ENCODE results near the gene SH2D2A. TPM values are rescaled to one million over a fixed set of nuclear protein-coding genes. Genes with fewer than 3 reads are reported as not detected.
A peak's percentile ranks its signal among the peaks of the same experiment; 100 is the strongest.

The SH2D2A gene
- total RNA-seq, 1 experiment from 2014 or later, result 2.9 TPM

GRCh38 chr1:156840898-156841279 is 24.2 kb upstream of the SH2D2A start:
- CTCF ChIA-PET, result no interaction called here
- H3K27ac Mint-ChIP-seq (ENCODE audit: unreplicated experiment), result no peak overlapping the region
- no peak overlapping the region for H3K4me3 Mint-ChIP-seq (ENCODE audit: low read depth, unreplicated experiment)
- H3K9me3 Mint-ChIP-seq (ENCODE audit: low read depth, unreplicated experiment), result peaks cover 2% of the 10 kb centered on the region
- no TSS peak for BruUV-seq (replicated peaks)
- TF ChIP-seq CTCF (IDR thresholded peaks at IDR 0.05; ENCODE audit: unreplicated experiment), result no peak
- DNase-seq, result no peak
- no peaks in the 10 kb centered on the region for H3K36me3 Mint-ChIP-seq (ENCODE audit: insufficient read depth, unreplicated experiment)
- H3K4me1 Mint-ChIP-seq (ENCODE audit: low read depth, unreplicated experiment), result no peaks in the 10 kb centered on the region
- peaks cover 100% of the 10 kb centered on the region for H3K27me3 Mint-ChIP-seq (ENCODE audit: unreplicated experiment)
- intact Hi-C loops (cut with micrococcal nuclease; ENCODE audit: unreplicated experiment), result no loop called here

- Mint-ChIP-seq H3K36me3 (ENCODE audit: insufficient read depth, unreplicated experiment) (no peaks in the 10 kb centered on the region), H3K27ac (ENCODE audit: unreplicated experiment) (no peak overlapping the region), H3K4me1 (ENCODE audit: low read depth, unreplicated experiment) (no peaks in the 10 kb centered on the region), H3K27me3 (ENCODE audit: unreplicated experiment) (peaks cover 100% of the 10 kb centered on the region), H3K4me3 (ENCODE audit: low read depth, unreplicated experiment) (no peak overlapping the region), H3K9me3 (ENCODE audit: low read depth, unreplicated experiment) (peaks cover 2% of the 10 kb centered on the region)
- intact Hi-C loops (cut with micrococcal nuclease; ENCODE audit: unreplicated experiment), result no loop called here
- CTCF ChIA-PET, result no interaction called here
- no peak for TF ChIP-seq CTCF (IDR thresholded peaks at IDR 0.05; ENCODE audit: unreplicated experiment)
- BruUV-seq (replicated peaks), result no TSS peak
- no peak for DNase-seq
These were observed 23.7 kb upstream of the SH2D2A start for GRCh38 chr1:156840186-156840897.

GRCh38 chr1:156839426-156840109 is 22.9 kb upstream of the SH2D2A start:
- no peaks in the 10 kb centered on the region for H3K4me1 Mint-ChIP-seq (ENCODE audit: low read depth, unreplicated experiment)
- H3K9me3 Mint-ChIP-seq (ENCODE audit: low read depth, unreplicated experiment), result peaks cover 2% of the 10 kb centered on the region
- H3K27ac Mint-ChIP-seq (ENCODE audit: unreplicated experiment), result no peak overlapping the region
- intact Hi-C loops (cut with micrococcal nuclease; ENCODE audit: unreplicated experiment), result loop anchor here (2.0 kb wide), 1 partner anchor 51 kb away; no protein-coding TSS in a partner anchor
- no peak for TF ChIP-seq CTCF (IDR thresholded peaks at IDR 0.05; ENCODE audit: unreplicated experiment)
- H3K36me3 Mint-ChIP-seq (ENCODE audit: insufficient read depth, unreplicated experiment), result no peaks in the 10 kb centered on the region
- CTCF ChIA-PET, result interaction anchor here (0.6 to 2.9 kb wide), 9 partner anchors 18 to 150 kb away, joined by 3 to 35 read pairs (median 4); partner anchors contain the start of genes INSRR and NTRK1
- no peak overlapping the region for H3K4me3 Mint-ChIP-seq (ENCODE audit: low read depth, unreplicated experiment)
- H3K27me3 Mint-ChIP-seq (ENCODE audit: unreplicated experiment), result peaks cover 100% of the 10 kb centered on the region
- no peak for DNase-seq
- BruUV-seq (replicated peaks), result no TSS peak

- TF ChIP-seq CTCF (IDR thresholded peaks at IDR 0.05; ENCODE audit: unreplicated experiment), result peak; percentile 93
- Mint-ChIP-seq H3K36me3 (ENCODE audit: insufficient read depth, unreplicated experiment) (no peaks in the 10 kb centered on the region), H3K4me3 (ENCODE audit: low read depth, unreplicated experiment) (no peak overlapping the region), H3K27me3 (ENCODE audit: unreplicated experiment) (peaks cover 100% of the 10 kb centered on the region), H3K27ac (ENCODE audit: unreplicated experiment) (no peak overlapping the region), H3K9me3 (ENCODE audit: low read depth, unreplicated experiment) (peaks cover 2% of the 10 kb centered on the region), H3K4me1 (ENCODE audit: low read depth, unreplicated experiment) (no peaks in the 10 kb centered on the region)
- no TSS peak for BruUV-seq (replicated peaks)
- DNase-seq, result peak; percentile 47
- intact Hi-C loops (cut with micrococcal nuclease; ENCODE audit: unreplicated experiment), result loop anchor here (2.0 kb wide), 1 partner anchor 52 kb away; no protein-coding TSS in a partner anchor
- CTCF ChIA-PET, result interaction anchor here (0.7 to 2.9 kb wide), 9 partner anchors 19 to 150 kb away, joined by 3 to 35 read pairs (median 4); partner anchors contain the start of genes INSRR and NTRK1
These were observed 22.3 kb upstream of the SH2D2A start for GRCh38 chr1:156838972-156839371.

Data from Calu3 (cell line).